Heart left ventricle (tissue), 13 donors: Measurements from ENCODE around the gene ADCY10.

Experiments used
- CTCF ChIP-seq, 12 donors: fragments of 200-600 bp; sonication (generic) in 4 of 12; IDR thresholded peaks; one replicate each; pipeline versions ENCODE4 v1.5.0 to v1.8.0; 2018 to 2022; ENCODE audit warnings: antibody characterized with exemption in 12 of 12, mild to moderate bottlenecking in 5 of 12
- POLR2A ChIP-seq, 2 donors: fragments of 450-650 bp; IDR thresholded peaks; one replicate each; pipeline ENCODE4 v1.6.1; 2017; ENCODE audit warnings: antibody characterized with exemption in 2 of 2, mild to moderate bottlenecking in 2 of 2, moderate library complexity in 2 of 2
- donor health status: ischemic (EF 13 %, LVEDD 7.1; RV severe dilation, severe dysfunction).
- donor health status: DM: no; HTN: yes; CAD: no.
- donor health status: DM: no; HTN: no; CAD: no.
- donor health status: ischemic (EF 25% LVEDD 6.9; RV normal size, moderate dysfunction).
- donor health status: ischemic (EF 25% LVEDD 5.7; RV mildly dilated, moderate dysfunction).
- donor health status: ischemic (EF 35%, LVEDD 5.7; RV mildly dilated, moderate dysfunction).
- donor health status: nonischemic (EF 11% LVEDD 7.7; RV severe dilation, severe dysfunction).
- donor health status: DM: yes; HTN: yes; CAD: no.
- donor health status: PGD.
- donor health status: ischemic (EF 29% LVEDD 5.4; RV normal size, mild dysfunction).
- donor health status: nonischemic (EF 23%, LVEDD 6.1; RV moderate dilation, normal function).

- TF ChIP-seq CTCF (IDR thresholded peaks at IDR 0.05) = no peak
- no peak for TF ChIP-seq POLR2A (IDR thresholded peaks at IDR 0.05)
Observed at GRCh38 chr1:167802235-167802634, 111.7 kb downstream of the ADCY10 start.
